Measurements from ENCODE around the gene ZNF296.

The ZNF296 gene

GRCh38 chr19:45076029-45076850, at the start of gene ZNF296:
Gene ZNF296, minus strand, starts transcription at chr19:45076478. Its CDS starts 105 bp downstream, at chr19:45076373.
- Histone ChIP-seq H3K27ac (ENCODE audit: low read length) (peak within 1 kb of the TSS; percentile 76), H3K4me1 (ENCODE audit: low read length) (peaks cover 18% of the 10 kb centered on the region), H3K9ac (ENCODE audit: low read length) (peak within 1 kb of the TSS; percentile 94), H3K9me3 (replicated peaks; ENCODE audit: insufficient read depth, low read length) (no peaks in the 10 kb centered on the region), H3K27me3 (replicated peaks; ENCODE audit: insufficient read depth, low read length) (no peaks in the 10 kb centered on the region), H3K9me2 (replicated peaks; ENCODE audit: insufficient read depth, low read length) (no peaks in the 10 kb centered on the region), H4K20me1 (ENCODE audit: insufficient read depth, low read length) (peaks cover 11% of the 10 kb centered on the region; the same call in 1 of the 2 replicates), H3K4me3 (ENCODE audit: low read length) (peak within 1 kb of the TSS; percentile 91), H3F3A (ENCODE audit: insufficient read depth, low read length) (peaks cover 30% of the 10 kb centered on the region), H2AFZ (ENCODE audit: low read length) (peak within 1 kb of the TSS; percentile 44; the same call in 1 of the 2 replicates), H3K79me2 (ENCODE audit: low read length) (peaks cover 70% of the 10 kb centered on the region), H3K4me2 (ENCODE audit: low read depth, low read length) (peak within 1 kb of the TSS; percentile 77), H3K36me3 (replicated peaks; ENCODE audit: insufficient read depth, low read length) (peaks cover 10% of the 10 kb centered on the region)
- TF ChIP-seq EZH2 (optimal IDR thresholded peaks at IDR 0.05; ENCODE audit: low read depth, low read length), result no peak
- DNase-seq, result peak; percentile 94

- Histone ChIP-seq H3K9me2 (replicated peaks; ENCODE audit: insufficient read depth, low read length) (no peaks in the 10 kb centered on the region), H4K20me1 (ENCODE audit: insufficient read depth, low read length) (no peaks in the 10 kb centered on the region), H3K4me3 (ENCODE audit: low read length) (no peak overlapping the region), H2AFZ (ENCODE audit: low read length) (no peak overlapping the region), H3K9me3 (replicated peaks; ENCODE audit: insufficient read depth, low read length) (no peaks in the 10 kb centered on the region), H3K9ac (ENCODE audit: low read length) (no peak overlapping the region), H3K4me1 (ENCODE audit: low read length) (peaks cover 7% of the 10 kb centered on the region), H3K79me2 (ENCODE audit: low read length) (peaks cover 96% of the 10 kb centered on the region), H3K27ac (ENCODE audit: low read length) (no peak overlapping the region), H3F3A (ENCODE audit: insufficient read depth, low read length) (no peaks in the 10 kb centered on the region), H3K27me3 (replicated peaks; ENCODE audit: insufficient read depth, low read length) (no peaks in the 10 kb centered on the region), H3K4me2 (ENCODE audit: low read depth, low read length) (no peak overlapping the region), H3K36me3 (replicated peaks; ENCODE audit: insufficient read depth, low read length) (no peaks in the 10 kb centered on the region)
- no peak for DNase-seq
- no peak for TF ChIP-seq EZH2phosphoT487 (IDR thresholded peaks at IDR 0.05; ENCODE audit: low read length)
- TF ChIP-seq CTCF (IDR thresholded peaks at IDR 0.05; ENCODE audit: low read length), result no peak
- no peak for TF ChIP-seq EZH2 (optimal IDR thresholded peaks at IDR 0.05; ENCODE audit: low read depth, low read length)
These were observed 49.1 kb upstream of the ZNF296 start for GRCh38 chr19:45125360-45125759.

- H3K4me2 ChIP-seq (ENCODE audit: low read depth, low read length), result no peak overlapping the region
- no peak for DNase-seq
- H3F3A ChIP-seq (ENCODE audit: insufficient read depth, low read length), result peaks cover 7% of the 10 kb centered on the region
- H3K79me2 ChIP-seq (ENCODE audit: low read length), result peaks cover 95% of the 10 kb centered on the region
- peaks cover 13% of the 10 kb centered on the region for H3K4me1 ChIP-seq (ENCODE audit: low read length)
- H3K9ac ChIP-seq (ENCODE audit: low read length), result no peak overlapping the region
- no peaks in the 10 kb centered on the region for H3K36me3 ChIP-seq (replicated peaks; ENCODE audit: insufficient read depth, low read length)
- H4K20me1 ChIP-seq (ENCODE audit: insufficient read depth, low read length), result no peaks in the 10 kb centered on the region
- no peaks in the 10 kb centered on the region for H3K9me3 ChIP-seq (replicated peaks; ENCODE audit: insufficient read depth, low read length)
- H3K9me2 ChIP-seq (replicated peaks; ENCODE audit: insufficient read depth, low read length), result no peaks in the 10 kb centered on the region
- H3K27ac ChIP-seq (ENCODE audit: low read length), result no peak overlapping the region
- no peak overlapping the region for H2AFZ ChIP-seq (ENCODE audit: low read length)
- TF ChIP-seq CTCF (IDR thresholded peaks at IDR 0.05; ENCODE audit: low read length) (no peak), EZH2phosphoT487 (IDR thresholded peaks at IDR 0.05; ENCODE audit: low read length) (no peak), EZH2 (optimal IDR thresholded peaks at IDR 0.05; ENCODE audit: low read depth, low read length) (no peak)
- no peaks in the 10 kb centered on the region for H3K27me3 ChIP-seq (replicated peaks; ENCODE audit: insufficient read depth, low read length)
- no peak overlapping the region for H3K4me3 ChIP-seq (ENCODE audit: low read length)
These were observed 47.7 kb upstream of the ZNF296 start for GRCh38 chr19:45124021-45124420.

GRCh38 chr19:45123440-45123850, 47.2 kb upstream of the ZNF296 start:
- no peaks in the 10 kb centered on the region for H3K9me2 ChIP-seq (replicated peaks; ENCODE audit: insufficient read depth, low read length)
- H3K9me3 ChIP-seq (replicated peaks; ENCODE audit: insufficient read depth, low read length), result no peaks in the 10 kb centered on the region
- no peak for DNase-seq
- H3K4me2 ChIP-seq (ENCODE audit: low read depth, low read length), result no peak overlapping the region
- no peak overlapping the region for H3K4me3 ChIP-seq (ENCODE audit: low read length)
- TF ChIP-seq EZH2 (optimal IDR thresholded peaks at IDR 0.05; ENCODE audit: low read depth, low read length) (no peak), EZH2phosphoT487 (IDR thresholded peaks at IDR 0.05; ENCODE audit: low read length) (no peak)
- no peaks in the 10 kb centered on the region for H3K27me3 ChIP-seq (replicated peaks; ENCODE audit: insufficient read depth, low read length)
- no peak overlapping the region for H3K9ac ChIP-seq (ENCODE audit: low read length)
- H3K27ac ChIP-seq (ENCODE audit: low read length), result no peak overlapping the region
- no peak overlapping the region for H2AFZ ChIP-seq (ENCODE audit: low read length)
- peaks cover 90% of the 10 kb centered on the region for H3K79me2 ChIP-seq (ENCODE audit: low read length)
- H4K20me1 ChIP-seq (ENCODE audit: insufficient read depth, low read length), result no peaks in the 10 kb centered on the region
- peaks cover 10% of the 10 kb centered on the region for H3F3A ChIP-seq (ENCODE audit: insufficient read depth, low read length)
- H3K4me1 ChIP-seq (ENCODE audit: low read length), result peaks cover 15% of the 10 kb centered on the region
- no peaks in the 10 kb centered on the region for H3K36me3 ChIP-seq (replicated peaks; ENCODE audit: insufficient read depth, low read length)

All from MM.1S (cell line).